Tibial artery (tissue), 4 donors: ENCODE results near the gene CYTL1.

ENCODE experiments used
- DNase-seq, 2 donors: peaks; one replicate each; pipeline ENCODE4 v3.0.0-alpha.2; 2019
- H3K27ac ChIP-seq, 2 donors: fragments of 200-600 bp; sonication (generic) in 1 of 2; 1 replicate in 1 of 2; 2 replicates in 1 of 2; pipeline ENCODE4 v1.5.1; 2018 to 2019; ENCODE audit warnings: mild to moderate bottlenecking in 1 of 2
- H3K27me3 ChIP-seq, 2 donors: fragments of 200-600 bp; sonication (generic) in 1 of 2; one replicate each; pipeline versions ENCODE4 v1.5.1 to v1.6.0; 2016 to 2019
- H3K36me3 ChIP-seq, 3 donors: fragments of 200-600 bp; sonication (generic) in 2 of 3; one replicate each; pipeline ENCODE4 v1.5.1; 2016 to 2019; ENCODE audit warnings: mild to moderate bottlenecking in 2 of 3
- H3K4me1 ChIP-seq, 4 donors: fragments of 200-600 bp; sonication (generic) in 2 of 4; 1 replicate in 3 of 4; 2 replicates in 1 of 4; pipeline ENCODE4 v1.5.1; 2016 to 2019
- H3K4me3 ChIP-seq, 2 donors: fragments of 200-600 bp; sonication (generic) in 1 of 2; 1 replicate in 1 of 2; 2 replicates in 1 of 2; pipeline ENCODE4 v1.5.1; 2018 to 2019; ENCODE audit warnings: mild to moderate bottlenecking in 2 of 2
- H3K9me3 ChIP-seq, 3 donors: fragments of 200-600 bp; sonication (generic) in 1 of 3; one replicate each; pipeline ENCODE4 v1.5.1; 2016 to 2019
- CTCF ChIP-seq, 2 experiments: fragments of 200-600 bp in 1 of 2; fragments of 450-650 bp in 1 of 2; IDR thresholded peaks; one replicate each; pipeline ENCODE4 v1.5.1; 2017 to 2019; ENCODE audit warnings: antibody characterized with exemption in 2 of 2, mild to moderate bottlenecking in 1 of 2, moderate library complexity in 1 of 2
- intact Hi-C: fragments of 100-400 bp; cut with DNase I; formaldehyde crosslinking; loops from one replicate; pipeline ENCODE4 v1.15.0; 2023; ENCODE audit warnings: low total_unique reads

The CYTL1 gene

GRCh38 chr4:5026371-5026770, 7.1 kb upstream of the CYTL1 start:
- Histone ChIP-seq H3K36me3 (no peaks in the 10 kb centered on the region), H3K4me3 (no peak overlapping the region), H3K9me3 (peaks cover 0 to 6% (median 0%) of the 10 kb centered on the region in 3 donors), H3K27ac (no peak overlapping the region), H3K27me3 (no peaks in the 10 kb centered on the region), H3K4me1 (no peaks in the 10 kb centered on the region)
- DNase-seq: no peak
- TF ChIP-seq CTCF (IDR thresholded peaks at IDR 0.05): no peak
- intact Hi-C loops: no loop called here

GRCh38 chr4:5024673-5025072, 5.4 kb upstream of the CYTL1 start:
- Histone ChIP-seq H3K27ac (no peak overlapping the region), H3K27me3 (peaks cover 0 to 3% of the 10 kb centered on the region in 2 donors), H3K9me3 (peaks cover 0 to 6% (median 0%) of the 10 kb centered on the region in 3 donors), H3K4me3 (no peak overlapping the region), H3K4me1 (no peaks in the 10 kb centered on the region), H3K36me3 (no peaks in the 10 kb centered on the region)
- intact Hi-C loops: no loop called here
- peak in 1 of 2 donors; percentile 74 for DNase-seq
- no peak for TF ChIP-seq CTCF (IDR thresholded peaks at IDR 0.05)

- no peak overlapping the region for H3K4me3 ChIP-seq
- H3K36me3 ChIP-seq: no peaks in the 10 kb centered on the region
- DNase-seq: no peak
- H3K27ac ChIP-seq: no peak overlapping the region
- intact Hi-C loops: no loop called here
- H3K27me3 ChIP-seq: peaks cover 0 to 14% of the 10 kb centered on the region in 2 donors
- peaks cover 0 to 6% (median 0%) of the 10 kb centered on the region in 3 donors for H3K9me3 ChIP-seq
- peaks cover 0 to 5% (median 2%) of the 10 kb centered on the region in 4 donors for H3K4me1 ChIP-seq
- no peak for TF ChIP-seq CTCF (IDR thresholded peaks at IDR 0.05)
Observed at GRCh38 chr4:5021546-5021945, 2.3 kb upstream of the CYTL1 start.

- TF ChIP-seq CTCF (IDR thresholded peaks at IDR 0.05): no peak
- no peak for DNase-seq
- intact Hi-C loops: no loop called here
Observed at GRCh38 chr4:5020341-5020740, 1.1 kb upstream of the CYTL1 start.

GRCh38 chr4:5019796-5020195, 538 bp upstream of the CYTL1 start:
- H3K4me1 ChIP-seq: peaks cover 0 to 5% (median 2%) of the 10 kb centered on the region in 4 donors
- intact Hi-C loops: no loop called here
- peak overlapping the region in 1 of 2 donors; percentile 42 for H3K4me3 ChIP-seq
- peaks cover 0 to 6% (median 0%) of the 10 kb centered on the region in 3 donors for H3K9me3 ChIP-seq
- H3K36me3 ChIP-seq: no peaks in the 10 kb centered on the region
- DNase-seq: no peak
- peaks cover 0 to 17% of the 10 kb centered on the region in 2 donors for H3K27me3 ChIP-seq
- no peak overlapping the region for H3K27ac ChIP-seq
- no peak for TF ChIP-seq CTCF (IDR thresholded peaks at IDR 0.05)

More at GRCh38 chr4:5020341-5020740, 1.1 kb upstream of the CYTL1 start:
- no peaks in the 10 kb centered on the region for H3K36me3 ChIP-seq
- peaks cover 0 to 6% (median 0%) of the 10 kb centered on the region in 3 donors for H3K9me3 ChIP-seq
- H3K27me3 ChIP-seq: peaks cover 0 to 17% of the 10 kb centered on the region in 2 donors
- no peak overlapping the region for H3K4me3 ChIP-seq
- H3K27ac ChIP-seq: no peak overlapping the region
- H3K4me1 ChIP-seq: peaks cover 0 to 5% (median 2%) of the 10 kb centered on the region in 4 donors

- Histone ChIP-seq H3K4me3 (no peak overlapping the region), H3K36me3 (no peaks in the 10 kb centered on the region), H3K9me3 (peaks cover 0 to 4% (median 0%) of the 10 kb centered on the region in 3 donors), H3K4me1 (peaks cover 0 to 5% (median 2%) of the 10 kb centered on the region in 4 donors), H3K27ac (no peak overlapping the region), H3K27me3 (peaks cover 0 to 17% of the 10 kb centered on the region in 2 donors)
- no peak for TF ChIP-seq CTCF (IDR thresholded peaks at IDR 0.05)
- intact Hi-C loops: no loop called here
- no peak for DNase-seq
Observed at GRCh38 chr4:5018603-5019002, 655 bp downstream of the CYTL1 start.
